Adrenal gland (tissue), 12 donors: ENCODE results near the gene MARCHF9. TPM values are rescaled to one million over a fixed set of nuclear protein-coding genes. Genes with fewer than 3 reads are reported as not detected.
"Not testable (repeated sequence)": the region's sequence is repeated elsewhere in the genome, so short reads cannot be mapped to it uniquely, and the experiment has no call there.

Source experiments
- DNase-seq, 7 donors: peaks; one replicate each; pipeline ENCODE4 v3.0.0-alpha.2; 2019 to 2020
- H3K27ac ChIP-seq, 5 donors: fragments of 200-600 bp; sonication (generic) in 4 of 5; 1 replicate in 3 of 5; 2 replicates in 2 of 5; pipeline versions ENCODE4 v1.5.1 to v1.8.0; 2016 to 2020; ENCODE audit warnings: mild to moderate bottlenecking in 1 of 5
- H3K27me3 ChIP-seq: fragments of 200-600 bp; 2 replicates; pipeline ENCODE4 v1.8.0; 2021
- H3K36me3 ChIP-seq, 2 donors: fragments of 200-600 bp; replicated peaks in 1 of 2; 1 replicate in 1 of 2; 2 replicates in 1 of 2; pipeline versions ENCODE4 v1.5.1 to v1.8.0; 2018 to 2022
- H3K4me1 ChIP-seq, 2 donors: fragments of 200-600 bp; replicated peaks in 1 of 2; 1 replicate in 1 of 2; 2 replicates in 1 of 2; pipeline versions ENCODE4 v1.5.1 to v1.8.0; 2018 to 2021
- H3K4me3 ChIP-seq, 4 donors: fragments of 200-600 bp; sonication (generic) in 3 of 4; one replicate each; pipeline ENCODE4 v1.5.1; 2016 to 2018
- H3K9me3 ChIP-seq, 3 donors: fragments of 200-600 bp; sonication (generic) in 1 of 3; replicated peaks in 1 of 3; 1 replicate in 2 of 3; 2 replicates in 1 of 3; pipeline versions ENCODE4 v1.5.1 to v1.8.0; 2016 to 2021
- CTCF ChIP-seq, 6 experiments: fragments of 450-650 bp in 4 of 6; fragments of 200-600 bp in 2 of 6; sonication (generic) in 1 of 6; IDR thresholded peaks; 1 replicate in 5 of 6; 2 replicates in 1 of 6; pipeline versions ENCODE4 v1.5.1 to v1.8.0; 2016 to 2021; ENCODE audit warnings: antibody characterized with exemption in 6 of 6, mild to moderate bottlenecking in 2 of 6, moderate library complexity in 1 of 6
- POLR2A ChIP-seq, 2 donors: fragments of 450-650 bp; IDR thresholded peaks; one replicate each; pipeline ENCODE4 v1.6.1; 2017; ENCODE audit warnings: antibody characterized with exemption in 2 of 2, mild to moderate bottlenecking in 2 of 2, moderate library complexity in 1 of 2
- WGBS, 4 donors: extraction: QIAGEN DNeasy Blood & Tissue Kit in 2 of 4; methylation state at CpG; one replicate each; pipeline versions ENCODE4 v1.1.5 to v1.1.7; 2013 to 2017; 5-methylcytosine and 5-hydroxymethylcytosine counted together
- intact Hi-C, 2 donors: fragments of 100-400 bp; cut with DNase I; formaldehyde crosslinking; loops; one replicate each; pipeline versions ENCODE4 v1.14.1 to v1.15.0; 2022 to 2023
- polyA plus RNA-seq, 3 donors: library from polyadenylated mRNA; stranded (reverse); fragments of 200-250 nt in 2 of 3; fragments of 350-450 nt in 1 of 3; fragmentation: Illumina TruSeq in 1 of 3; extraction: RNeasy Lipid Tissue Mini Kit (QIAGEN cat#74804) in 1 of 3; gene quantifications; one replicate each; pipeline ENCODE4 v1.2.3, GENCODE V29; 2013 to 2014
- total RNA-seq, 9 donors: library from RNA; depleted of rRNA in 4 of 9; stranded (reverse); fragments of >200 nt in 4 of 9; fragments of 120-200 nt in 1 of 9; fragmentation: NEBNext Ultra II Directional in 1 of 9; extraction: Animal tissue kit (Norgen Biotek cat#: 25700) in 1 of 9; gene quantifications; one replicate each; pipeline versions ENCODE4 v1.1.0 to v1.2.4, GENCODE V29; 2013 to 2023
- donor health status: healthy with polysubstance abuse.
- donor health status: Bipolar disorder and iron deficiency.
- donor health status: DM: yes; HTN: yes; CAD: no.
- donor health status: DM: no; HTN: no; CAD: no.
- donor health status: DM: no; HTN: no; CAD: no.
- donor health status: DM: yes; HTN: yes; CAD: no.

Gene MARCHF9
- total and polyA plus RNA-seq, 12 donors, result 6.7 to 45.1 (median 16.6) TPM

GRCh38 chr12:57719777-57720605 lies 34.9 kb upstream of the MARCHF9 start:
- no peak overlapping the region for H3K27ac ChIP-seq
- no peaks in the 10 kb centered on the region for H3K9me3 ChIP-seq
- WGBS, 4 donors, result 94 to 95% (median 94%) methylated on average over 17 to 20 of the region's 20 CpGs
- no peaks in the 10 kb centered on the region for H3K27me3 ChIP-seq
- peak in 1 of 7 donors; percentile 45 for DNase-seq
- peaks cover 0 to 67% of the 10 kb centered on the region in 2 donors for H3K36me3 ChIP-seq
- TF ChIP-seq CTCF (IDR thresholded peaks at IDR 0.05), result no peak
- TF ChIP-seq POLR2A (IDR thresholded peaks at IDR 0.05), result no peak
- intact Hi-C loops, result no loop called here
- no peaks in the 10 kb centered on the region for H3K4me1 ChIP-seq
- H3K4me3 ChIP-seq, result no peak overlapping the region

- no peak overlapping the region for H3K4me3 ChIP-seq
- no peak overlapping the region for H3K27ac ChIP-seq
- no peaks in the 10 kb centered on the region for H3K9me3 ChIP-seq
- peak in 1 of 7 donors; percentile 41 for DNase-seq
- peaks cover 0 to 59% of the 10 kb centered on the region in 2 donors for H3K36me3 ChIP-seq
- H3K27me3 ChIP-seq, result no peaks in the 10 kb centered on the region
- intact Hi-C loops, result no loop called here
- TF ChIP-seq POLR2A (IDR thresholded peaks at IDR 0.05), result no peak
- no peak for TF ChIP-seq CTCF (IDR thresholded peaks at IDR 0.05)
- H3K4me1 ChIP-seq, result peaks cover 0 to 2% of the 10 kb centered on the region in 2 donors
- WGBS, 4 donors, result 56 to 91% (median 89%) methylated on average over 2 to 11 of the region's 11 CpGs
These were observed 34.0 kb upstream of the MARCHF9 start for GRCh38 chr12:57720606-57721595.

- H3K9me3 ChIP-seq, H3K27ac ChIP-seq, H3K4me3 ChIP-seq, intact Hi-C loops, H3K27me3 ChIP-seq: not testable (repeated sequence)
- H3K4me1 ChIP-seq, result peaks cover 5 to 13% of the 10 kb centered on the region in 2 donors
- H3K36me3 ChIP-seq, result peaks cover 0 to 47% of the 10 kb centered on the region in 2 donors
- WGBS, 4 donors, result 93 to 95% (median 95%) methylated on average over 16 of the region's 16 CpGs
- DNase-seq, result peak in 1 of 7 donors; percentile 45
These were observed 32.9 kb upstream of the MARCHF9 start for GRCh38 chr12:57721846-57722608.

GRCh38 chr12:57722716-57723629 lies 31.9 kb upstream of the MARCHF9 start:
- 58 to 60% (median 60%) methylated on average over 10 to 11 of the region's 11 CpGs for WGBS, 4 donors
- no peak overlapping the region for H3K27ac ChIP-seq
- H3K36me3 ChIP-seq, result peaks cover 0 to 38% of the 10 kb centered on the region in 2 donors
- peak in 2 of 7 donors; percentile 18 to 39 for DNase-seq
- peaks cover 14 to 19% of the 10 kb centered on the region in 2 donors for H3K4me1 ChIP-seq
- no peaks in the 10 kb centered on the region for H3K9me3 ChIP-seq
- no peaks in the 10 kb centered on the region for H3K27me3 ChIP-seq
- no peak for TF ChIP-seq POLR2A (IDR thresholded peaks at IDR 0.05)
- TF ChIP-seq CTCF (IDR thresholded peaks at IDR 0.05), result no peak
- intact Hi-C loops, result no loop called here
- H3K4me3 ChIP-seq, result no peak overlapping the region
